Calu3 (cell line): ENCODE measurements around the gene CCDC13. TPM values are rescaled to one million over a fixed set of nuclear protein-coding genes. Genes with fewer than 3 reads are reported as not detected.
A peak's percentile ranks its signal among the peaks of the same experiment; 100 is the strongest.

Experiments
- Bru-seq: library from RNA; stranded (reverse); fragments of 400-500 nt; gene quantifications from one replicate; lab custom pipeline; 2021; lab: Mats Ljungman, UMichigan
- BruChase-seq, 2 experiments: library from RNA; stranded (reverse); fragments of 400-500 nt; gene quantifications; one replicate each; lab custom pipeline; 2021; lab: Mats Ljungman, UMichigan
- BruUV-seq: library from RNA; stranded (reverse); fragments of 400-500 nt; replicated peaks from 2 replicates; lab custom pipeline; 2021; lab: Mats Ljungman, UMichigan
- CTCF ChIA-PET: fragments of 300-600 bp; sonication (Branson Sonifier 250); formaldehyde crosslinking; loops from one replicate; lab custom pipeline; 2022; ENCODE audit warnings: antibody characterized with exemption; lab: Charles Lee
- DNase-seq: peaks from one replicate; pipeline ENCODE4 v3.0.0; 2022
- H3K27ac Mint-ChIP-seq: one replicate; pipeline ENCODE4 v1.8.0; 2022; ENCODE audit warnings: mixed read lengths; ENCODE audit not compliant: unreplicated experiment
- H3K27me3 Mint-ChIP-seq: one replicate; pipeline ENCODE4 v1.8.0; 2022; ENCODE audit warnings: mixed read lengths; ENCODE audit not compliant: unreplicated experiment
- H3K36me3 Mint-ChIP-seq: one replicate; pipeline ENCODE4 v1.8.0; 2022; ENCODE audit warnings: mild to moderate bottlenecking, moderate library complexity, mixed read lengths; ENCODE audit not compliant: insufficient read depth, unreplicated experiment
- H3K4me1 Mint-ChIP-seq: one replicate; pipeline ENCODE4 v1.8.0; 2022; ENCODE audit warnings: mild to moderate bottlenecking, low read depth, mixed read lengths; ENCODE audit not compliant: unreplicated experiment
- H3K4me3 Mint-ChIP-seq: one replicate; pipeline ENCODE4 v1.8.0; 2022; ENCODE audit warnings: mild to moderate bottlenecking, low read depth, moderate library complexity, mixed read lengths; ENCODE audit not compliant: unreplicated experiment
- H3K9me3 Mint-ChIP-seq: one replicate; pipeline ENCODE4 v1.8.0; 2022; ENCODE audit warnings: low read depth, mixed read lengths; ENCODE audit not compliant: unreplicated experiment
- intact Hi-C: fragments of 100-400 bp; cut with micrococcal nuclease; formaldehyde crosslinking; loops from one replicate; pipeline ENCODE4 v1.10.0; 2022; ENCODE audit not compliant: unreplicated experiment
- long read RNA-seq: library from polyadenylated mRNA; stranded (forward); transcript quantifications from one replicate; pipeline ENCODE4 v2.0.0, GENCODE V29; 2022
- total RNA-seq: library from RNA; stranded (reverse); gene quantifications from 2 replicates; pipeline ENCODE4 v1.2.3, GENCODE V29; 2022
- TF ChIP-seq, protein P1 (sequence below): fragments of 200-600 bp; IDR thresholded peaks from one replicate; pipeline ENCODE4 v1.8.0; 2022; ENCODE audit warnings: antibody characterized with exemption; ENCODE audit not compliant: unreplicated experiment

Gene CCDC13, protein sequence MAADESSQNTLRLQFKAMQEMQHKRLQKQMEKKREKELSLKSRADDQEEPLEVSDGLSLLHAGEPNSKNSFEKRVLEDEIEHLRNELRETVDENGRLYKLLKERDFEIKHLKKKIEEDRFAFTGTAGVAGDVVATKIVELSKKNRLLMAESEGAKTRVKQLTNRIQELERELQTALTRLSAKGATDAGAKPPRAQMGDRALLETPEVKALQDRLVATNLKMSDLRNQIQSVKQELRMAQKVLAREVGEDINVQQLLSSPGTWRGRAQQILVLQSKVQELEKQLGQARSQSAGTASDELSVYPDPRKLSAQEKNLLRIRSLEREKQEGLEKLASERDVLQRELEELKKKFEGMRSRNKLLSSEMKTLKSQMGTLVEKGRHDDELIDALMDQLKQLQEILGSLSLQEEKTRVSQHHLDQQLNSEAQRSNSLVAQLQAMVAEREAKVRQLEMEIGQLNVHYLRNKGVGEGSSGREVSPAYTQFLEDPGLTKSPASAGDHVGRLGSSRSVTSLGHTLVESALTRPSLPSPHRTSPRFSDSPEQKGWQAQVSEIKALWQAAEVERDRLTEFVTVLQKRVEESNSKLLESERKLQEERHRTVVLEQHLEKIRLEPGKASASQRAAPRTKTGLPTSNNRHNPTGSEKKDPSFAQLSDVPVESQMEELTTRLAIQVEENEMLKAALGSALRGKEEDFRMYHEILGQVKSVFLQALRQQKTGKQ
- 0.66 and 0.68 TPM in 2 replicates for total RNA-seq
- Bru-seq, nascent RNA = percentile 57 among the genes with signal in this experiment
- percentile 64 among the genes with signal in this experiment for BruChase-seq, experiment 1, labeled RNA remaining after a 6-hour chase
- BruChase-seq, experiment 2, labeled RNA remaining after a 2-hour chase = percentile 59 among the genes with signal in this experiment
- long read RNA-seq = 0 reads

DNA sequence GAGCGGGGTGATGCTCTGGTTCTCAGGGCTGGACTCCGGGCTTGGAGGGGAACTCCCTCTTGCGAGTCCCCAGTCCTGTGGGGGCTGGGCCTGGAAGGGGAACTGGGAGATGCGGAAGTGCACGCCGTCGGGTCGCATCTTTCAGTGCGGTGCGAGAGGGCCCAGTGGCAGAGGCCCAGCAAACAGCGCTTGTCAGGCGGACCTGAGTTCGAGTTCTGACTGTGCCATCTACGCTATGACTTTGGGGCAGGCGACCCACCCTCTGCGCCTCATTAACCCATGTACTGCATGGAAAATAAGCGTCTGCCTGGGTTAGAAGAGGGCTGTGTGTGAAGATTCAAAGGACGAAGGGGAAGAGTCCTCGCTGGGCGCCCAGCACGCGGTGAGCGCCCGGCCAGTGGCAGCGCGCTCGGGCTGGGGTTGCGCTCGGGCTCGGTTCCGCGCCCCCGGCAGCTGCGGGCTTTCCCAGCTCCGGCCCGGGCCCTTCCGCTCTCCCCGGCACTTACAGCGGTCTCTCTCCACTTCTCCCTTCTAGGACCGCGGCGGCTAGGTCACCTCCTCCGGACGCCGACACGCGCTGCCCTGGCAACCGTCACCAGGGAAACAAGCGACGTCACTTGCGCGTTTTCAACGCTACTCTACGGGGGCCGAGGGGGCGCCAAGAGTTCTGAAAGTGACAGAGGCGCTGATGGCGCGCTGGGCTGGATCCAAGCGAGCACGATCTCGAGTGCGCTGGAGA, at the start of gene CCDC13:
Gene CCDC13, minus strand, starts transcription at position 584 of the 739 bp plus-strand sequence. CDS start 14,908 bp downstream, outside the sequence.
- DNase-seq = peak; percentile 88
- intact Hi-C loops = no loop called here
- H3K27ac Mint-ChIP-seq = peak within 1 kb of the TSS; percentile 78
- H3K4me1 Mint-ChIP-seq = peaks cover 5% of the 10 kb centered on the region
- no peaks in the 10 kb centered on the region for H3K9me3 Mint-ChIP-seq
- H3K4me3 Mint-ChIP-seq = peak within 1 kb of the TSS; percentile 73
- H3K36me3 Mint-ChIP-seq = peaks cover 8% of the 10 kb centered on the region
- no peaks in the 10 kb centered on the region for H3K27me3 Mint-ChIP-seq
- no TSS peak for BruUV-seq
- CTCF ChIA-PET = no interaction called here
- TF ChIP-seq, protein P1, sequence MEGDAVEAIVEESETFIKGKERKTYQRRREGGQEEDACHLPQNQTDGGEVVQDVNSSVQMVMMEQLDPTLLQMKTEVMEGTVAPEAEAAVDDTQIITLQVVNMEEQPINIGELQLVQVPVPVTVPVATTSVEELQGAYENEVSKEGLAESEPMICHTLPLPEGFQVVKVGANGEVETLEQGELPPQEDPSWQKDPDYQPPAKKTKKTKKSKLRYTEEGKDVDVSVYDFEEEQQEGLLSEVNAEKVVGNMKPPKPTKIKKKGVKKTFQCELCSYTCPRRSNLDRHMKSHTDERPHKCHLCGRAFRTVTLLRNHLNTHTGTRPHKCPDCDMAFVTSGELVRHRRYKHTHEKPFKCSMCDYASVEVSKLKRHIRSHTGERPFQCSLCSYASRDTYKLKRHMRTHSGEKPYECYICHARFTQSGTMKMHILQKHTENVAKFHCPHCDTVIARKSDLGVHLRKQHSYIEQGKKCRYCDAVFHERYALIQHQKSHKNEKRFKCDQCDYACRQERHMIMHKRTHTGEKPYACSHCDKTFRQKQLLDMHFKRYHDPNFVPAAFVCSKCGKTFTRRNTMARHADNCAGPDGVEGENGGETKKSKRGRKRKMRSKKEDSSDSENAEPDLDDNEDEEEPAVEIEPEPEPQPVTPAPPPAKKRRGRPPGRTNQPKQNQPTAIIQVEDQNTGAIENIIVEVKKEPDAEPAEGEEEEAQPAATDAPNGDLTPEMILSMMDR = no peak

DNA sequence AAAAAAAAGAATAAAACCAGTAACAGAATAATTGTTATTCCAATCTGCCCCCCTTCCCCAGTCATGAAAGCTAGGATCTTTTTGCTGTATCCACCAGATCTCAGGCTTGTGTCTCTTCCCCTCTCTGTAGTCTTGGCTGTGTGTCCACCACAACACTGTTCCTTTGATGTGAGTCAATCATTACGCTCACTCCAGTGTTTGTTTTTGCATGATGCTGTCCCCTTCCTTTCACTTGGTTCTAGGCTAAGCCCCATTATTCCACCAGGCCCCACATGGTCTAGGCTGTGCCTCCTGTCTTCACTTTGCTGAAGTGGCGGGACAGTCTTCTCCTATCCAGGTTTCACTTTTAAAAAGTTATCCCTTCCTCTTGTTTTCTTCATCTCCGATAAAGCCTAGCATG, 49.8 kb upstream of the CCDC13 start:
- peaks cover 36% of the 10 kb centered on the region for H3K4me1 Mint-ChIP-seq
- no peak for DNase-seq
- BruUV-seq = no TSS peak
- CTCF ChIA-PET = no interaction called here
- no peaks in the 10 kb centered on the region for H3K27me3 Mint-ChIP-seq
- H3K4me3 Mint-ChIP-seq = no peak overlapping the region
- TF ChIP-seq, protein P1 = no peak
- intact Hi-C loops = no loop called here
- H3K9me3 Mint-ChIP-seq = no peaks in the 10 kb centered on the region
- H3K36me3 Mint-ChIP-seq = peaks cover 8% of the 10 kb centered on the region
- no peak overlapping the region for H3K27ac Mint-ChIP-seq

DNA sequence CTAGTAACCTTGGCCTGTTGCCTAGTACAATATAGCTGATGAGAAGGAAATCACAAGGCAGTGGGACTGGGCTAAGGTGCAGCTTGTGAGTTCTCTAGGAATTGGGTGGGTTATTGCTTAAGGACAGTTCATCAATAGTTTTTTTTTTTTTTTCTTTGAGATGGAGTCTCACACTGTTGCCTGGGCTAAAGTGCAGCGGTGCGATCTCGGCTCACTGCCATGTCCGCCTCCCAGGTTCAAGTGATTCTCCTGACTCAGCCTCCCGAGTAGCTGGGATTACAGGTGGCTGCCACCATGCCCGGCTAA, 47.6 kb upstream of the CCDC13 start:
- intact Hi-C loops = no loop called here
- no peaks in the 10 kb centered on the region for H3K27me3 Mint-ChIP-seq
- peaks cover 8% of the 10 kb centered on the region for H3K36me3 Mint-ChIP-seq
- H3K4me1 Mint-ChIP-seq = peaks cover 21% of the 10 kb centered on the region
- H3K27ac Mint-ChIP-seq = no peak overlapping the region
- no TSS peak for BruUV-seq
- DNase-seq = no peak
- TF ChIP-seq, protein P1 = no peak
- no peak overlapping the region for H3K4me3 Mint-ChIP-seq
- no peaks in the 10 kb centered on the region for H3K9me3 Mint-ChIP-seq
- CTCF ChIA-PET = interaction anchor here (0.6 to 2.2 kb wide), 6 partner anchors 9 to 740 kb away, joined by 3 to 10 read pairs (median 5); partner anchors contain the start of gene HIGD1A
